Heart left ventricle (tissue), 13 donors: Measurements from ENCODE around the gene CNTNAP4.

Experiments
- POLR2A ChIP-seq, 2 donors: fragments of 450-650 bp; IDR thresholded peaks; one replicate each; pipeline ENCODE4 v1.6.1; 2017; ENCODE audit warnings: antibody characterized with exemption in 2 of 2, mild to moderate bottlenecking in 2 of 2, moderate library complexity in 2 of 2
- TF ChIP-seq, protein P1 (sequence below), 12 donors: fragments of 200-600 bp; sonication (generic) in 4 of 12; IDR thresholded peaks; one replicate each; pipeline versions ENCODE4 v1.5.0 to v1.8.0; 2018 to 2022; ENCODE audit warnings: antibody characterized with exemption in 12 of 12, mild to moderate bottlenecking in 5 of 12
- donor health status: ischemic (EF 13 %, LVEDD 7.1; RV severe dilation, severe dysfunction).
- donor health status: DM: no; HTN: yes; CAD: no.
- donor health status: DM: no; HTN: no; CAD: no.
- donor health status: ischemic (EF 25% LVEDD 6.9; RV normal size, moderate dysfunction).
- donor health status: ischemic (EF 25% LVEDD 5.7; RV mildly dilated, moderate dysfunction).
- donor health status: ischemic (EF 35%, LVEDD 5.7; RV mildly dilated, moderate dysfunction).
- donor health status: nonischemic (EF 11% LVEDD 7.7; RV severe dilation, severe dysfunction).
- donor health status: DM: yes; HTN: yes; CAD: no.
- donor health status: PGD.
- donor health status: ischemic (EF 29% LVEDD 5.4; RV normal size, mild dysfunction).
- donor health status: nonischemic (EF 23%, LVEDD 6.1; RV moderate dilation, normal function).

DNA sequence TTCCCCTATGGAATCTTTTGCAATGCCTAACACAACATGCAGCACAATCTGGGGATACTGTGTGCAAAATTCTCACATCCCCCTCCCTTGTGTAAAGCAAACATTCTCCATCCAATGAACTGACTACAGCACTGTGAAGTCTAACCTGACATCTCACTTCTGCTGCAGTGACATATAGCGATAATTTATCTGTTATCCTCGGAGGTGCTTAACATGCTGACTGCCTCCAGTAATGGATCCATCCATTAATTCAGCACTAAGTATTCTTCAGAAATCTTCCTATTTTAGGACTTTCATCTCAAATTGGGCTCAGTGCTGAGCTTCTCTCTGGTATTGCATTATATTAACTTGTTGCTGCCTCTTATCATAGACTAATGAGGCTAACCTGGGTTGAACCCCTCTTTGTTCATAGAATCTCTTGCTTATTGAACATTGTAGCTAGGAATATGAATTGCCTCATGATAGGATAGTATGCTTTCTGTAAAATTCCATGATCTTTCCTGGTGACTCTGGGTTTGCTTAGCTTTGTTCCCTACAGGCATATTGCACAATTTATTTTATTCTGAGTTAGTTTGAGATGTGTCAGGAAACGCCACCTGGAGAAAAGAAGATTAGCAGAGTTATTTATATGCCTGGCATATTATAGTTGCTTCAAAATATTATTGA is 187.9 kb downstream of the CNTNAP4 start:
- TF ChIP-seq, protein P1, sequence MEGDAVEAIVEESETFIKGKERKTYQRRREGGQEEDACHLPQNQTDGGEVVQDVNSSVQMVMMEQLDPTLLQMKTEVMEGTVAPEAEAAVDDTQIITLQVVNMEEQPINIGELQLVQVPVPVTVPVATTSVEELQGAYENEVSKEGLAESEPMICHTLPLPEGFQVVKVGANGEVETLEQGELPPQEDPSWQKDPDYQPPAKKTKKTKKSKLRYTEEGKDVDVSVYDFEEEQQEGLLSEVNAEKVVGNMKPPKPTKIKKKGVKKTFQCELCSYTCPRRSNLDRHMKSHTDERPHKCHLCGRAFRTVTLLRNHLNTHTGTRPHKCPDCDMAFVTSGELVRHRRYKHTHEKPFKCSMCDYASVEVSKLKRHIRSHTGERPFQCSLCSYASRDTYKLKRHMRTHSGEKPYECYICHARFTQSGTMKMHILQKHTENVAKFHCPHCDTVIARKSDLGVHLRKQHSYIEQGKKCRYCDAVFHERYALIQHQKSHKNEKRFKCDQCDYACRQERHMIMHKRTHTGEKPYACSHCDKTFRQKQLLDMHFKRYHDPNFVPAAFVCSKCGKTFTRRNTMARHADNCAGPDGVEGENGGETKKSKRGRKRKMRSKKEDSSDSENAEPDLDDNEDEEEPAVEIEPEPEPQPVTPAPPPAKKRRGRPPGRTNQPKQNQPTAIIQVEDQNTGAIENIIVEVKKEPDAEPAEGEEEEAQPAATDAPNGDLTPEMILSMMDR (IDR thresholded peaks at IDR 0.05) = no peak
- no peak for TF ChIP-seq POLR2A (IDR thresholded peaks at IDR 0.05)
